ENCODE measurements around the gene CXCR5.
"Not testable (repeated sequence)": the region's sequence is repeated elsewhere in the genome, so short reads cannot be mapped to it uniquely, and the experiment has no call there.

Gene CXCR5, protein sequence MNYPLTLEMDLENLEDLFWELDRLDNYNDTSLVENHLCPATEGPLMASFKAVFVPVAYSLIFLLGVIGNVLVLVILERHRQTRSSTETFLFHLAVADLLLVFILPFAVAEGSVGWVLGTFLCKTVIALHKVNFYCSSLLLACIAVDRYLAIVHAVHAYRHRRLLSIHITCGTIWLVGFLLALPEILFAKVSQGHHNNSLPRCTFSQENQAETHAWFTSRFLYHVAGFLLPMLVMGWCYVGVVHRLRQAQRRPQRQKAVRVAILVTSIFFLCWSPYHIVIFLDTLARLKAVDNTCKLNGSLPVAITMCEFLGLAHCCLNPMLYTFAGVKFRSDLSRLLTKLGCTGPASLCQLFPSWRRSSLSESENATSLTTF

DNA sequence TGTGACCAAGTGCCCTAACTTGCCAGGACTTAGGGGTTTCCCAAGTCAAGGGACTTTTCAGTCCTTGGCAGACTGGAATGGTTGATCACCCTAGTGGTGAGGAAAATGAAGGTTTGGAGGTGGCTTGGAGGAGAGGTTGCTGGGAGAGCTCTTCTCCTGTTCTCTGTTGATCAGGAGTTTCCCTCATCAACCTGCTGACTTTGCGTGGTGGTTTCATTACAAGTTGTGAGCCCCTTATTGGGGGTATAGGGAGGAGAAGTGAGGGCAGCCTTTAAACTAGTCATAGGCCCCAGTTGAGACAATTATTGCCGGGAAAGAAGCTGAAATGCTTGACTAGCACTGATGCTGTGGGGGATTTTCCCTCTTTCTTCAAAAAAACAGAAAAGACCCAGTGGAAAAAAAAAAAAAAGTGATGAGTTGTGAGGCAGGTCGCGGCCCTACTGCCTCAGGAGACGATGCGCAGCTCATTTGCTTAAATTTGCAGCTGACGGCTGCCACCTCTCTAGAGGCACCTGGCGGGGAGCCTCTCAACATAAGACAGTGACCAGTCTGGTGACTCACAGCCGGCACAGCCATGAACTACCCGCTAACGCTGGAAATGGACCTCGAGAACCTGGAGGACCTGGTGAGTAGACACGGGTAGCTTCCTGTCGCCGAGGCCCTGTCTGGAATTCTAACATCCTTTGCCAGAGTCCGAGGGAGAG is at the start of gene CXCR5:
TSS of gene CXCR5 (plus strand) at position 525 of the 704 bp plus-strand sequence. CDS start at position 575, 50 bp downstream.
- DNase-seq: no peak

DNA sequence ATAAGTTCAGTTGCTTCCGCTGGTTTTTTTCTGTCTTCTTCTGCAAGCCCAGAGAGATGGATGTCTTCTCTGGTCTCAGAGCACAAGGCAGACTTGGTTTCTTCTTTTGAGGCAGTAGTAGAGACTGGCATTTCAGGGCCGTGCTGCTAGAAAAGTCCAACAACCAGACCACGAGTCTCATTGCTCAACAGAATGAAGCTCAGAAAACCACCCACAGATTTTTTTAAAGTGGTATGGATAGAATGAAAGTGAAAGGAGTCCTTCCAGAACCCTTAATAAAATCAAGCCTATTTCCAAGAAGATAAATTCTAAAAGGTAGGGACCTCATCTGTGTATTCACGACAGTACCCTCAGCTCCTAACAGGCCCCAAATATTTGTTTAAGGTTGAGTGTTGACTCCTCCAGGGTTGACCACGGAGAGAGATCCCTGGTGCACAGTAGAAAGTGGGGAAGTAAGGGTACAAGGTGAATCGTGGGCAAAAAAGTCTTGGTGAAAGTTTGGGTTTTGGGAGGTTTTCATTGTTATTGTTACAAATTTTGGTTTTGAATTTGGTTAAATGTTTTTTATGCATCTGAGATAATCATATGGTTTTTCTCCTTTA is 49.2 kb upstream of the CXCR5 start:
- DNase-seq: no peak

GRCh38 chr11:118837868-118838267 is 45.8 kb upstream of the CXCR5 start:
- no peak for DNase-seq

GRCh38 chr11:118838905-118839553 is 44.7 kb upstream of the CXCR5 start:
- DNase-seq: no peak

DNA sequence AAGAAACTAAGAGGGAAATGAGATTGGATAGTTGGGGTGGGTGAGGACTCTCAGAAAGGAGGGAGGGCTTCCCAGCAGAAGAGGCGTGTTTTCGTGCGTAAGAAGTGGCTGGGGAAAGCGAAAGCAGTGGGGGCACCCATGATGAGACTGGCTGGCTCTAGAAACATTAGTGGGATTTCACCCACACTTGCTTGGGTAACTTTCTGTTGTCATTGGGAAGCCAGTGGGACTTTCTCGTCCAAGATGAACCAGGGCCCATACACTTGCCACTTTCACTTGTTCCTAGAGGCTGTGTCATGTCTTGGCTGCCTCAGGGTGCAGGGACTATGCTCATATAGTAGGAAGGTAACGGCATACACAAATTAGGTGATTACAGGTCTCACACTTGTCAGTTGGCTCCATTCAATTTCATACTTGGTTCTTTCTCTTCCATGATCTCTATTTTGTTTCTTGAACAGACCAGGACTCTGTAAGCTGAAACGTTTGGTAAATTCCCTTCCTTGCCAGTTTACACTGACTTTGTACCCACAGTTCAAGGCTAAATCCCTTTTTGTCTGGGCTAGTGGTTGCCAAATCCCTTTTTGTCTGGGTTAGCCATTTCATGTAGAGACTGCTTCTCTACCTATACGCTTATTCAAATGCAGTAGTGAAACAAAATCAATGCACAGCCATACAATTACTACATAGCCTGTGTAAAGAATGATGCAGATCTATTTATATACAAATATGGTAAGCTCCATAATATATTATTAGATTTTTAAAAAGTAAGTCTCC is 42.0 kb upstream of the CXCR5 start:
- DNase-seq: no peak

GRCh38 chr11:118842369-118842768 is 41.3 kb upstream of the CXCR5 start:
- no peak for DNase-seq

- DNase-seq: not testable (repeated sequence)
These were observed 40.8 kb upstream of the CXCR5 start for GRCh38 chr11:118842843-118843242.

- DNase-seq: no peak
These were observed 40.1 kb upstream of the CXCR5 start for GRCh38 chr11:118843565-118843964.

DNA sequence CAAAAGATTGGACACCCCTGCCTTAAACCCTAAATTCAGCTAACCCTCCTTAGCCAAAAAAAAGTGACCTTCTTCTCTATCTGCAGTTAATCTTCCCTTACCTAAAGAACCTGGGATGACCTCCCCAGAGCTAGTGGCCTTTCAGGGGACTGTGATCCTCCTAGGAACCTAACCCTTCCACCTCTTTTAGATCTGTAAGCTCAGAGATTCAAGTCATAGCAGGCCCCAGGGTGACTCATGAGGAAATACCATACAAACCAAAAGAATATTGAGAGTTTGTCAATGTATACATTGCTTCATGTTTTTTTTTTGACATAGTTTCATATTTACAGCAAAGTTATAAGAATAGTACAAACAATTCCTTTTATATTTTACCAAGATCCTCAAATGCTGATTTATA is 38.3 kb upstream of the CXCR5 start:
- DNase-seq: no peak

DNA sequence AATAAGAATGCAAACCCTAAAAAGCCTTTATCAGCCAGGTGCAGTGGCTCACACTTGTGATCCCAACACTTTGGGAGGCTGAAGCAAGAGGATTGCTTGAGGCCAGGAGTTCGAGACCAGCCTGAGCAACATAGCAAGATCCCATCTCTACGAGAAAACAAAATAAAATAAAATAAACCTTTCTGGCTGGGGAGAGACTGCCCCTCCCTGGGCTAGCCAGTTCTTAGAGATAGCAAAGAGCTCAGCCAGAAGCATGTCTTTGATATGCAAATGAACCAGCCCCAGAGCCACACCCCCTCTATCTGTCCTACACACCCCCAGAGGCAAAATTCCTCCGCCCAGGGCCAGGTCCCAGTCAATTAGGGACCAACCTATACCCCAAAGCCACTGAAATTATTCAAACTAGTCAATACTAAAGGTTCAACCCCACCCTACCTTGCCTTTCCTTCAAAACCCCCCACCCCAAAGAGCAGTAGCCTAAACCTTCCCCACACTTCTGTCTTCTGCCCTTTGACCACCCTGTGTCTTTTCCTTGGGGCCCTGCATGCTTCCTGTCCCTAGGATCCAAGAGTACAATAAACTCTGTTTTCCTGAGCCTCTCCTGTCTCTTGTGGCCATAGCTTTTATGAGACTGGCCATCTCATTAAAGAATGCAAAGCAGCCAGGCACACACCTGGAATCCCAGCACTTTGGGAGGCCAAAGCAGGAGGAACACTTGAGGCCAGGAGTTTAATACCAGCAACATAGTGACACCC is 37.3 kb upstream of the CXCR5 start:
- DNase-seq: no peak

DNA sequence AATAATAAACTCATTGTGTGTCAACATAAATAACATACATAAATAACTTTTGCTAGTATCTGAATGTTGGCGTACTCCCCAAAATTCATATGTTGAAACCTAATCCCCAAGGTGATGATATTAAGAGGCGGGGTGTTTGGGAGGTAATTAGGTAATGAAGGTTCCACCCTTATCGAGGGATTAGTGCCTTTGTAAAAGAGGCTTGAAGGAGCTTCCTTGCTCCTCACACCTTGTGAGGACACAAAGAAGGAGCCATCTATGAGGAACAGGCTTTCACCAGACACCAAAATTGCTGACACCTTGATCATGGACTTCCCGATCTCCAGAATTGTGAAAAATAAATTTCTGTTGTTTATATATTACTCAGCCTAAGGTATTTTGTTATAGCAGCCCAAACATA is 33.9 kb upstream of the CXCR5 start:
- DNase-seq: no peak

DNA sequence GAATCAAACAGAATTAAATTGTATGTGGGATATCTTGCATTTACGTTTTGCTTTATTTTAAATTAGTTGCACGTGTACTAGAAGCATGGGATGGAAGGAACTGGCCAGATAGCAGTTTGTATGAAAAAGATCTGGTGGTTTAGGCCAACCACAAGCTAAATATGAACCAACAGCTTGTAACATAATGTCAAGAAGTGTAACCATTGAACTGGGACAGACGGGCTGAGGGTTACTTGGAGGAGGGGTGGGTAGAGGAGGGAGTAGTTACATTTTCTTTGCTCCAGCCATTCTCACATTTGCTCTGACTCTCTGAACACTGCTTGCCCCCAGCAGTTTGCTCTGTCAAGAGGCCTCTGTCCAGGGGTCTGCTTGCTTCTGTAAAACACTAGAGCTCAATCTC is 31.7 kb upstream of the CXCR5 start:
- DNase-seq: no peak

- no peak for DNase-seq
These were observed 30.0 kb upstream of the CXCR5 start for GRCh38 chr11:118853678-118854077.

- no peak for DNase-seq
These were observed 27.4 kb upstream of the CXCR5 start for GRCh38 chr11:118856314-118856713.

DNA sequence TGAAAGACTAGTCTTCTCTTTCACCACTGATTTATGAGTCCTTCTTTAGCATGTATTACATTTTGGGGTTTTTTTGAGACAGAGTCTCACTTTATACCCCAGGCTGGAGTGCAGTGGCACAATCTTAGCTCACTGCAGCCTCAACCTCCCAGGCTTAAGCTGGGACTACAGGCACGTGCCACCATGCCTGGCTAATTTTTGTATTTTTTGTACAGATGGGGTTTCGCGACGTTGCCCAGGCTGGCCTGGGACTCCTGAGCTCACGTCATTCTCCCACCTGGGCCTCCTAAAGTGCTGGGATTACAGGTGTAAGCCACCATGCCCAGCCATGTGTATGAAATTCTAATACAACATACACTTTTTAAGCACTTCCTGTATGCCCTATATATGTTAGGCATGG is 26.3 kb upstream of the CXCR5 start:
- no peak for DNase-seq

DNA sequence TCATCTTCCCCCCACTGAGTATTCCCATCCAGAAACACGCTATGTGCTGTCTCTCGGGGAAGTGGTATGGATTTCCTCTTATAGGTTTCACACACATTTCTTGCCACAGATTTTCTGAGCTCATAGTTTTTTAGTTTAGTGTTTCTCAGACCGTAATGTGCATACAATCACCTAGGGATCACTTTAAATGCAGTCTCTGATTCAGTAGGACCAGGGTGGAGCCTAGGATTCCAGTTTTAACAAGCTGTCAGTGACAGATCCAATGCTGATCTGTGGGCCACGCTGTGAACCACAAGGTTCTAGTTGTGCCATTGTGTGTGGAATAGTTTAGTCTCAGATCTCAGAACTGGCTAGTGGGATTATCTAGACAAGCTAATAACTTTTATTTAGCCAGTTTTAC is 23.7 kb upstream of the CXCR5 start:
- DNase-seq: no peak

GRCh38 chr11:118868659-118869058 is 15.0 kb upstream of the CXCR5 start:
- DNase-seq: no peak

- DNase-seq: no peak
These were observed 13.0 kb upstream of the CXCR5 start for GRCh38 chr11:118870396-118871343.

DNA sequence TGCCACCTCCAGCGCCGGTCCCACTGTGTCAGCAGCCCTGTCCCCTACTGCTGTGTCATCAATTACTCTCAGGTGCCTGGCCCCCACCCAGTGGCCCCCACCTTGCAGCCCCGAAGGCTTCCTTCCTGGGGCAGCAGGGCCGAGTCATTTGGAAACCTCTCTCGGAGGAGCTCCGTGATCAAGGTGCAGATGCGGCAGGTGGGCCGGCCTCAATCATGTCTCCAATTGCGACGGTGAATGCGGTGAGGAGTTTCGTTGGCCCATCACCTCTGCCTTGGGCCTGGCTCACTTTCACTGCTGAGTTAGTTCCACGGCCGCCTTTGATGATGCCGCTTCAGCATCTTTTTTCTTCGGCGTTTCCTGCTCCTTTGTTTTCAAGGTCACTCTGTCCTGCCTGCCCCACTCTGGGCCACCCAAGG is 11.3 kb upstream of the CXCR5 start:
- DNase-seq: no peak

GRCh38 chr11:118873804-118874203 is 9.9 kb upstream of the CXCR5 start:
- no peak for DNase-seq

GRCh38 chr11:118876286-118876685 is 7.4 kb upstream of the CXCR5 start:
- peak in 1 of 4 experiments; percentile 44 for DNase-seq
